Dedifferentiated amniotic fluid mesenchymal stem cell (primary cell): Measurements from ENCODE around the gene CAP1.
"Not testable (repeated sequence)": the region's sequence is repeated elsewhere in the genome, so short reads cannot be mapped to it uniquely, and the experiment has no call there.

Source experiments
- DNase-seq: peaks from one replicate; pipeline ENCODE4 v3.0.0-alpha.2; 2016; ENCODE audit errors: extremely low spot score

CAP1 gene

DNA sequence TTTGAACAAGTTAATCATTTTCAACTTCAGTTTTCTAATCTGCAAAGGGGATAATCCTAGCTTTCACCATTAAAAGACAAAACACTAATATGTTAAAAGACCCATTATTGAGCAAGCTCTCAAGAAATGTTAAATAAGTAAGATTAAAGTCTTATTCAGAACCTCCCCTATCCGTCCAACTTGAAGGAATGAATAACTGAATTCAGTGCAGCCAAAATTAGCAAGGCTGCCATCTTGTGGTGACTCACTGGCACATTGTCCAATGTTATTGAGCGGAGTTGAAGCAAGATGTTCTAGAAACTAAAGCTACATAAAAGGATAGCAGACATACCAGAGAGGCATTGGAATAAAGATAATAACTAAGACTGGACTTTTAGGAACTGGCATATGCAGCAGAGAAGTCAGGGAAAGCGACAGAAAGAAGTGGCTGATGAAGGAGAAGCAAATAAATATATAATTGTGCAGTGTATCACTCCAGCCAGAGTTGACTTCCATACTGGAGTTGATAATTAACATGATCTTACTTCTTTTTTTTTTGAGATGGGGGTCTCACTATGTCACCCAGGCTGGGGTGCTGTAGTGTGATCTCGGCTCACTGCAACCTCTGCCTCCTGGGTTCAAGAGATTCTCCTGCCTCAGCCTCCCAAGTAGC, 8.2 kb upstream of the CAP1 start:
- peak; percentile 79 for DNase-seq

DNA sequence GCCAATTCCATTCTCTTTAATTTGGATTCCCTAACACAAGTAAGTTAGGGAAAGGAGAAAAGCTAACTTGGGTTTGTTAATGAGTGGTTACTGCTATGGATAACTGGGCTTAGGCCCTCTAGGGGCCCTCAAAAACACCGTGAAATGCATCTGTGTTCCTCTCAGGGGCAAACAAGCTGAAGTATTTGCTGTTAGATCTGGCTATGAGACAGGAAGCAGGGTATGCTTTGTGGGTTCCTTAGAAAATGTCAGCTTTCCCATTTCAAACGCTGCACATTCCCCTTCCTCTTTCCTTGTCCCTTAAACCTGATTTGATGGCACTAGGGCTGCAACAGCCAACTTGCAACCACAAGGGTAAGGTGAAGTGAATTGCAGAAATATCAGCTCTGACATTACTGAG, 5.7 kb upstream of the CAP1 start:
- no peak for DNase-seq

DNA sequence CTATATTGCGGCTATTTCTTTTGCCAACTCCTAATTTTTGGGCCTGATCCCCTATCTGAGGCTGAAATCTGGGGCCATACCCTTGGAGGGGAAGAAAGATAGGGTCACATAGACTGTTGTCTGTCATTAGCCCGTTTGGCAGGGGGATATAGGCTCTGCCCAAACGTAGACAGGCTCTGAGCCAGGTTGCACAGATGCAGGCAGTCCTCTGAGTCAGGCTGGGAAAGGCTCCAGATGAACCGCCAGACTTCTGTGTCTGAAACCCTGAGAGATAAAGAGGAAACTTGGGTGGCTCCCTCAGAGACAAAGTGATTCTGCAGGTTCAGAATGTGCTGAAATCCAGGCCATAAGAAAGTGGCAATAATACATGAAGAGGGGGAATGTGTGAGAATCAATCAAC, 4.0 kb upstream of the CAP1 start:
- peak; percentile 34 for DNase-seq

DNA sequence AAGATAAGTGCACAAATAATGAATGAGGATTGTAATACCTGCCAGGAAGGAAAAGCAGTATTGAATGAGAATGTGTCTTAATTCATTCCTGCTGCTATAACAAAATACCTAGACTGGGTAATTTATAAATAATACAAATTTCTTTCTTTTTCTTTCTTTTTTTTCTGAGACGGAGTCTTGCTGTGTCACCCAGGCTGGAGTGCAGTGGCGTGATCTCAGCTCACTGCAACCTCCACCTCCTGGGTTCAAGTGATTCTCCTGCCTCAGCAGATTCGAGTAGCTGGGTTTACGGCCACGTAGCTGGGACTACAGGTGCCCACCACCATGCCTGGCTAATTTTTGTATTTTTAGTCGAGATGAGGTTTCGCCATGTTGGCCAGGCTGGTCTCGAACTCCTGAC, 3.3 kb upstream of the CAP1 start:
- DNase-seq = not testable (repeated sequence)

DNA sequence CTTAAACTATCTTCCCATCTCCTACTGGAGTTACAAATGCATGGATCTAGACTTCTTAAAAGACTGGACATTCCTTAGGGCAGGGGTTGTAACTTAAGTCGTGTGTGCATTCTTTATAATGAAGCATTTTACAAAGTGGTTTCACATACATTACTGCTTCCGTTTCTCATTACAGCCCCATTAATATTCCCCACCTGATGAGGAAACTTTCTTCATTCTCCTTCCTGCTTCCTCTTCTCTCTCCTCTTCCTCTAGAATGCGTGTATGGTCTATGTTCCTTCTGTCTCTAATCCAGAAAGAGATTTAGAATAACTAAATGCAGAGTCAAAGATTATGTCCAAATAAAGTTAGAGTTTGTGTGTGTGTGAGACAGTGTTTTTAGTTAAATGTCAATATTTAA, 1.8 kb upstream of the CAP1 start:
- DNase-seq = no peak

DNA sequence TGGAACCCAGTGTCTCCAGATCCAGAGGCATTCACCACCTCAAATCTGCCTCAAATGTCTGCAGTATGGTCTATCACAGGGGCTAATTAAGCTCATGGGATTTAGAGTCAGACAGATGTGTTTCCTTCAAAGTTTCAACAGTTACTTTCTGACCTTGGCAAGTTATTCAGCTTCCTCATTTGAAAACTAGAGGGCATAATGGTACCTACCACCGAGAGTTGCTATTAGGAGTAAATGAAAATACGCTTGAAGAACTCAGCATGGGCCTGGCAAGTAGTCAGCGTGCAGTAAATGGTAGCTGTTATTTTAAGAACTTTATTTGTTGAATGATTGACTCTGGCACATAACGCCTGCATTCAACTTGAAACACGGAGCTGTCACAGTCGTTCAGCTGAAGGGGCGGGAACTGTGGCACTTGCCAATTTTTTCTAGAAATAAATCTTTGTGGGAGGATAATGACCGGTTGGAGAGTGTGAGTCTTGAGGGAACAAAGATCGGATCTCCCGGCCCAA, 1.2 kb upstream of the CAP1 start:
- DNase-seq = no peak

DNA sequence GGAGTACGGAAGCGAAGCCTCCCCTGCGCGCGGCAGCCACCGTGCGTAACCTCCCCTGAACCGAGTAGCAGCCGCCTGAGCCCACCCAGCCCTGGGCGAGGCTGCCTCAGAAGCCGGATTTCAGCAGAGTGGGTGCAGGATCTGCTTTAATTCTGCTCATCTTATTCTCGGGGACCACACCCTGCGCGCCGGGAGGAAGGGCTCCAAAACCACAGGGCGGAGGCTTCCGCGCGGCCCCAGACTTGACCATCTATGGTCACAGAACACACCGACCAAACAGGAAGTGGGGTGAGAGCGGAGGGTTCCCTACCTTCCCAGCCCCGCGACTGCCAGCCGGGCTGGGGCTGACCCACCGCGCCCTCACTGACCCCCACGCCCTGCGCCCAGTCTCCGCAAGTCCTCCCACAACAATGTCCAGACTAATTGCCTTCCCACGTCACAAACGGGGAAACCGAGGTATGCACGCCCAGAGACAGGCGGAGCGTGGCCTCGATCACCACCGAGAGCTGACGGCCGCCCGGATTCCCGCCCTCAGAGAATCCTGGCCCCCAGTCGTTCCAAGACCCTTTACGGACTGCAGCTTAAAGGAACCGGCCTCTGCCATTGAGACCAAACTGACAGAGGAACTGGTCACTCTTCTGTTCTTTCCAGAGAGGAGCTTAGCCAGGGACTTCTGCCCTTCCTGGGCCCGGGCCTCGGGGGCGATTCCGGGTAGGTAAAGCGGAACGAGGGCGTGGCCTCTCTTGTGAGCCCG, 595 bp upstream of the CAP1 start:
- peak; percentile 57 for DNase-seq

- DNase-seq = no peak
Measured at GRCh38 chr1:40041466-40041838, 923 bp downstream of the CAP1 start.

GRCh38 chr1:40042341-40042740, 1.8 kb downstream of the CAP1 start:
- DNase-seq = no peak

DNA sequence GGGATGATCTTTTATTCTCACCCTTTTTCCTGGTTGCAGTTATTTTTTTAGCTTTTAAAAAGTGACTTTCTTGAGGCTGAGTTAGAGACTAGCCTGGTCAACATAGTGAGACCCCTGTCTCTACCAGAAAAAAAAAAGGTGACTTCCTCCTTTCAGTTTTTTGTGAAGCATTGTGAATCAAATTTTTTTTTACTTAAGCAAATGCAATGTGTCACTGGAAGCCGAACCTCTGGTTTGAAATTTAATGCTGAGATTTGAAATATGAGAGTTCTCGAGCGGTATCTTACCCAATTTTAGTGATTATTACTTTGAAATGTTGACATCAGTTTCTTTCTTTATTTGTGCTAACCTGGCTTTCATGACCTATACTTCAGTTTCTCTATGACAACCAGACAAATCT, 3.6 kb downstream of the CAP1 start:
- DNase-seq = no peak

- DNase-seq = no peak
Measured at GRCh38 chr1:40045182-40045581, 4.7 kb downstream of the CAP1 start.

GRCh38 chr1:40045766-40046165, 5.2 kb downstream of the CAP1 start:
- DNase-seq = no peak

DNA sequence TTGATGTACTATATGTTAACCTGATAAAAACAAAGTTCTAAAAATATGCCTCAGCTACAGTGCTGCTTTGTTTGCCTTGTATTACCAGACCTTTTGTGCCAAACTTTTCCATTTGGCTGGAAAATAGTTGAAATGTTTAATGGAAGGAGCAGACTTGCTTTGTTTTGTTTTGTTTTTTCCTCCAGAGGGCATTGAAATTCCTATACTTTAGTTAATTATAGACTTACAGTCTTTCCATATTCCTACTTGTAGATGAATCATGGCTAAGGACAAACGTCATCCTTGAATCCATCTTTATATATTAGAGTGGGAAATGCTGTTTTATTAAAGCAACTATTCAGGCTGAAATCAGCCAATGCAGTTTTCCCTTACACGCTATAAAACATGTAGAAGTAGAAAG, 6.7 kb downstream of the CAP1 start:
- DNase-seq = no peak

- DNase-seq = no peak
Measured at GRCh38 chr1:40047769-40048168, 7.2 kb downstream of the CAP1 start.

DNA sequence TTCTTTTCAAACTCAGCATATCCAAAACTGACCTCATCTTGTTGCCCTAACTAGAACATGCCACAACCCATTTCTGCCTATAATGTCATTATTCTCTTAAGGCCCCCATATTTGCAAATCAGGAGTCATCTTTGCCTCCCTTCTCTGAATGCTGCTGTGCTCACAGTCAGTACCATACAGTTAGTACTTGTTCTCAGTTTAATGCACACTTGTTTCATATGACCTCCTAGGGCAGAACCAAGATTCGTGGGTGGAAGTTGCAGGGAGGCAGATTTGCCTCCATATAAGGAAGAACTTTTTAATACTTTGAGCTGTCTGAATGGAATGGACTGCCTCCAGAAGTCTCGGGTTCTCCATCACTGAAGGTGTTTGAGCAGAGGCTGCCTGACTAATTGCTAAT, 9.2 kb downstream of the CAP1 start:
- DNase-seq = no peak

DNA sequence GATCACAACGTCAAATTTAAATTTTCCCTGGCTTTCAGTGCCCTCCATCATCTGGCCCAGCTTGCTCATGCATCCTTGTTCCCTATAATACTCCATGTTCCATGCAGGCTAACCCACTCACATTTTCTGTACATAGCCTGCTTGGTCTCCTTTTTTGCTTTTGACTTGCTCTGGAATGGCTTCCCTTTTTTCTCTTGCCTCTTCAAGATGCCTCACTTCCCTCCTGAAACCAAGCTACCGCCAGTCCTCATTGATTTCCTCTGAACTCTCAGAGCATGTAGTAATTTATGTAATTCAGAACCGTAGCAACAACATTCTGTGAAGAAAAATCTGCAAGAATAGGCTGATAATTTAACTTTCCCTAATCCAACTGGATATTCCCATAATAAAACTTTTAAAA, 10.3 kb downstream of the CAP1 start:
- DNase-seq = no peak

GRCh38 chr1:40053138-40053887, 12.8 kb downstream of the CAP1 start:
- no peak for DNase-seq

DNA sequence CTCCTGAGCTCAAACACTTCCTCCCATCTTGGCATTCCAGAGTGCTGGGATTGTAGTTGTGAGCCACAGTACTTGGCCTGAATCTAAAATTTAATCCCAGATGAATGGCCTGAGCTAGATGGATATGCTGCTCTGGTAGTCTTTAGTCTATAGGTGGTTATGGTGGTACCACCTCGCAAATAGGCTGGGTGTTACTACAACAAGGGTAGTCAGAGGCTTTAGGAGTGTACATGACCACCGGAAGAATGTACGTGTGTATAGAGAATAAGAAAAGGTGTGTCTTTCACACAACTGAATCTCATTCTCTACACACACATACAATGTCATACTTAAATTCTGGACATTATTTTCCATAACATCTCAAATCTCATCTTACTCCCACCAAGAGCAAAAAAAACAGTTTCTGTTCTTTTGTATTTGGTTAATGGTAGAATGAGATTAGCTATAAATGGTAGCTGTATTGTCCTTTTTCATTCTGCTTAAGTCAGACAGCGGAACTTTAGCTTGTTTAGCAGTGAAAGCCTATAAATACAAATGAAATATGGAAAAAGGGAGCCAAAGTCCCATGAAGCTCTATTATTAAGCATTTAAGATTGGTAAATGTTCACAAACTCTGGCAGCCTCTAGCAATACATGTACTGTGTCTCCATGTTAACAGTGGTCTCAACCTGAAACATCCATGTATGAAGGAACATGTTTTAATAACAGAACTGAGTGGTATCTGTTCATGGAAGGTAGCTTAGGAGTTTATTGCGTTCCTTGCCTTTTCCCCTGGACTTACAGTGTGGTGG, 16.2 kb downstream of the CAP1 start:
- DNase-seq = no peak

DNA sequence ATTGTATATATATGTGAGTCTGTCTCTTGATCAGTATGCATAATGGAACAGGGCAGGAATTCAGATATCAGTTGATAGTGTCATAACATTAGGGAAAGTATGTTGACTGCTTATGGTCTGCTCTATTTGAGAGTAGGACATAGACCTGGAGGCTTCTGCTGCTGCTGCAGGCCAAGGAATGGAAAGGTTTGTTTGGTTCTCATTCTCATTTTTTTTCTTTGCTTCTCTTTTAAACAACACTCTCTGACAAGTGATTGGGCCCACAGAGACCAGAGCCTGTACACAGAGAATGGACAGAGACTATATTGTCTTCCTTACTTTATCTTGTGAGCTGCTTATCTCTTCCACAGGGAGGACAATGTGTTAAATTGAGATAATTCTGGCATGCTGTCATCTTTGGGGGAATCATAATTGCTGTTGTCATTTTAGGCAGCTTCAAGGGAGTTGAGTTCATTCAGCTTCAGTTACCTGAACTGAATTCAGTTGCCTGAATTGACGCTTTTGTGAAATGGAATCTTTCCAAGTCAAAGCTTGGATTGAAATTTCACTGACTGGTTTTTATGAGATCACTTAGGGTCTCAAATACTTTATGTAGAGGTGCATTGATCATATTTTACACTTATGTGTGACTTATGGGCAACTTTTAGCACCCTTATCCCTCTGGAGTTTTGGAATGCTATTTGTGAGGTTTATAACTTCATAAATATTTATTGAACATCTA, 16.9 kb downstream of the CAP1 start:
- DNase-seq = no peak

DNA sequence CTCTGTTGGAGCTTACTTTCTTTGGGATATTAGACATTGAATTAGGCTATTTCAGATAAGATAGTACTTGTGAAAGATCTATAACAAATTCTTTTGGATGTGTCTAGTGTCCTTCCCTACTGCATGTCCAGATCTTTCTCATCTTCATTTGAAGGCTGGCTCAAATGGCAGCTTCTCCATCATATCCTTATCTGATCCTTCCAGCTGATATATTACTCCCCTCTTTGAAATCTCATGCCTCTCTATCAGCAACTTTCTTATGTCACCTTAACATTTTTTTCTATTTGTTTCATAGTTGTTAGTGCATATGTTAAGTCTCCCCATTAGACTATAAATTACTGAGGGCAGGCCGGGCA, 17.5 kb downstream of the CAP1 start:
- DNase-seq = no peak
